GM12878 (cell line): ENCODE results near the gene HCAR2.

Experiments
- POLR2AphosphoS5 ChIP-seq: IDR thresholded peaks from 2 replicates; pipeline ENCODE4 v1.6.1; 2011; ENCODE audit warnings: mild to moderate bottlenecking, low read length, inconsistent platforms
- YY1 ChIP-seq: IDR thresholded peaks from 2 replicates; pipeline ENCODE4 v1.6.1; 2011; ENCODE audit warnings: low read depth, mild to moderate bottlenecking, low read length

DNA sequence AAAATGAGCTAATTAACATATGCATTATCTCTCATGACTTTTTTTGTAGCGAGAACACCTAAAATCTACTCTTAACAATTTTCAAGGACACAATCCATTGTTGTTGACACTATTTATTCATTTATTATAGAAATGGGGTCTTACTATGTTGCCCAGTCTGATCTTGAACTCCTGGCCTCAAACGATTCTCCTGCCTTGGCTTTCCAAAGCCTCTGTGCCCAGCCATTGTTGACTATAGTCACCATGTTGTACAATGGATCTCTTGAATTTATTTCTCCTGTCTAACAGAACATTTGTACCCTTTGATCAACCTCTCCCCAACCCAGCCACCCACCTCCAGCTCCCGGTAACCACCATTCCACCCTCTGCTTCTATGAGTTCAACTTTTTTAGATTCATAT is 41.2 kb downstream of the HCAR2 start:
- TF ChIP-seq YY1 (no peak), POLR2AphosphoS5 (no peak)
